ENCODE data around the gene CCDC88B.

GRCh38 chr11:64349025-64349387, 9.0 kb downstream of the CCDC88B start:
- TF ChIP-seq ZBTB7A (tag by site-specific recombination; IDR thresholded peaks at IDR 0.05; ENCODE audit: low read depth), result no peak
- no peak for TF ChIP-seq CTCF (tag by site-specific recombination; IDR thresholded peaks at IDR 0.05)
- no peak for TF ChIP-seq ZFP41 (tag by site-specific recombination; IDR thresholded peaks at IDR 0.05; ENCODE audit: borderline replicate concordance)
